Chondrocyte (in vitro differentiated cells): Measurements from ENCODE around the gene VWA1. TPM values are rescaled to one million over a fixed set of nuclear protein-coding genes. Genes with fewer than 3 reads are reported as not detected.
"Not testable (repeated sequence)": the region's sequence is repeated elsewhere in the genome, so short reads cannot be mapped to it uniquely, and the experiment has no call there.

ENCODE experiments used
- DNase-seq: peaks from one replicate; pipeline ENCODE4 v3.0.0; 2021; ENCODE audit warnings: mixed read lengths, low spot score
- H3K27ac Mint-ChIP-seq: one replicate; pipeline ENCODE4 v1.8.0; 2021; ENCODE audit warnings: mild to moderate bottlenecking, moderate library complexity, mixed read lengths; ENCODE audit not compliant: unreplicated experiment
- H3K27me3 Mint-ChIP-seq: 2 replicates; pipeline ENCODE4 v1.8.0; 2021; ENCODE audit warnings: low read depth, mixed read lengths
- H3K36me3 Mint-ChIP-seq: 2 replicates; pipeline ENCODE4 v1.8.0; 2021; ENCODE audit warnings: low read depth, mixed read lengths
- H3K4me1 Mint-ChIP-seq: 2 replicates; pipeline ENCODE4 v1.8.0; 2021; ENCODE audit warnings: low read depth, mild to moderate bottlenecking, mixed read lengths
- H3K4me3 Mint-ChIP-seq: one replicate; pipeline ENCODE4 v1.8.0; 2021; ENCODE audit warnings: mild to moderate bottlenecking, moderate library complexity, mixed read lengths; ENCODE audit not compliant: unreplicated experiment
- H3K9me3 Mint-ChIP-seq: 2 replicates; pipeline ENCODE4 v1.8.0; 2021; ENCODE audit warnings: low read depth, mixed read lengths
- CTCF ChIP-seq: fragments of 200-600 bp; sonication (generic); IDR thresholded peaks from 2 replicates; pipeline ENCODE4 v1.5.0; 2021; ENCODE audit warnings: antibody characterized with exemption, mild to moderate bottlenecking, moderate library complexity
- total RNA-seq: library from RNA; stranded (reverse); gene quantifications from 3 replicates; pipeline ENCODE4 v1.2.1, GENCODE V29; 2021

Gene VWA1
- total RNA-seq, 1 donor from 2014 or later, result 24.3 TPM

- Mint-ChIP-seq H3K4me1 (no peaks in the 10 kb centered on the region), H3K27me3 (peaks cover 8% of the 10 kb centered on the region)
- no peak for DNase-seq
These were observed 16.3 kb downstream of the VWA1 start for GRCh38 chr1:1451696-1452364.

GRCh38 chr1:1452365-1452739 is 16.9 kb downstream of the VWA1 start:
- not testable (repeated sequence) for H3K9me3 Mint-ChIP-seq, H3K36me3 Mint-ChIP-seq, H3K4me1 Mint-ChIP-seq, H3K4me3 Mint-ChIP-seq, H3K27ac Mint-ChIP-seq, H3K27me3 Mint-ChIP-seq, DNase-seq

More at GRCh38 chr1:1451696-1452364, 16.3 kb downstream of the VWA1 start:
- Mint-ChIP-seq H3K36me3 (no peaks in the 10 kb centered on the region), H3K4me3 (no peak overlapping the region), H3K9me3 (no peaks in the 10 kb centered on the region), H3K27ac (no peak overlapping the region)
- TF ChIP-seq CTCF, result no peak

GRCh38 chr1:1452882-1453281 is 17.4 kb downstream of the VWA1 start:
- peaks cover 8% of the 10 kb centered on the region for H3K27me3 Mint-ChIP-seq
- DNase-seq, result no peak
- H3K36me3 Mint-ChIP-seq, result no peaks in the 10 kb centered on the region
- no peak overlapping the region for H3K27ac Mint-ChIP-seq
- H3K4me1 Mint-ChIP-seq, result no peaks in the 10 kb centered on the region
- H3K9me3 Mint-ChIP-seq, result no peaks in the 10 kb centered on the region
- no peak for TF ChIP-seq CTCF
- no peak overlapping the region for H3K4me3 Mint-ChIP-seq

- H3K4me1 Mint-ChIP-seq, H3K9me3 Mint-ChIP-seq, H3K36me3 Mint-ChIP-seq, H3K27me3 Mint-ChIP-seq, H3K4me3 Mint-ChIP-seq, H3K27ac Mint-ChIP-seq, DNase-seq: not testable (repeated sequence)
These were observed 19.0 kb downstream of the VWA1 start for GRCh38 chr1:1454286-1455056.

GRCh38 chr1:1455366-1455884 is 19.9 kb downstream of the VWA1 start:
- H3K4me3 Mint-ChIP-seq, result no peak overlapping the region
- TF ChIP-seq CTCF, result no peak
- H3K27ac Mint-ChIP-seq, result no peak overlapping the region
- H3K36me3 Mint-ChIP-seq, result no peaks in the 10 kb centered on the region
- H3K4me1 Mint-ChIP-seq, result no peaks in the 10 kb centered on the region
- H3K27me3 Mint-ChIP-seq, result no peaks in the 10 kb centered on the region
- no peaks in the 10 kb centered on the region for H3K9me3 Mint-ChIP-seq
- DNase-seq, result no peak

GRCh38 chr1:1455934-1456333 is 20.4 kb downstream of the VWA1 start:
- not testable (repeated sequence) for H3K4me3 Mint-ChIP-seq, H3K27ac Mint-ChIP-seq, H3K4me1 Mint-ChIP-seq, H3K27me3 Mint-ChIP-seq, H3K36me3 Mint-ChIP-seq, DNase-seq, H3K9me3 Mint-ChIP-seq

- H3K27ac Mint-ChIP-seq, H3K4me3 Mint-ChIP-seq, H3K36me3 Mint-ChIP-seq, H3K27me3 Mint-ChIP-seq, H3K4me1 Mint-ChIP-seq, H3K9me3 Mint-ChIP-seq, DNase-seq: not testable (repeated sequence)
These were observed 21.3 kb downstream of the VWA1 start for GRCh38 chr1:1456683-1457255.

GRCh38 chr1:1459156-1459555 is 23.7 kb downstream of the VWA1 start:
- H3K36me3 Mint-ChIP-seq, H3K27ac Mint-ChIP-seq, H3K9me3 Mint-ChIP-seq, H3K4me1 Mint-ChIP-seq, H3K27me3 Mint-ChIP-seq, H3K4me3 Mint-ChIP-seq, DNase-seq: not testable (repeated sequence)

- DNase-seq, H3K9me3 Mint-ChIP-seq, H3K4me3 Mint-ChIP-seq, H3K4me1 Mint-ChIP-seq, H3K27ac Mint-ChIP-seq, H3K36me3 Mint-ChIP-seq, H3K27me3 Mint-ChIP-seq: not testable (repeated sequence)
These were observed 24.2 kb downstream of the VWA1 start for GRCh38 chr1:1459711-1460110.
